GM18867 (cell line): ENCODE data around the gene CFAP99.

ENCODE experiments used
- ATAC-seq: cut with Tn5 transposase; IDR thresholded peaks from one replicate; pipeline ENCODE4 v1.9.1; 2021; ENCODE audit warnings: mild to moderate bottlenecking, moderate library complexity; ENCODE audit not compliant: unreplicated experiment

CFAP99 gene

DNA sequence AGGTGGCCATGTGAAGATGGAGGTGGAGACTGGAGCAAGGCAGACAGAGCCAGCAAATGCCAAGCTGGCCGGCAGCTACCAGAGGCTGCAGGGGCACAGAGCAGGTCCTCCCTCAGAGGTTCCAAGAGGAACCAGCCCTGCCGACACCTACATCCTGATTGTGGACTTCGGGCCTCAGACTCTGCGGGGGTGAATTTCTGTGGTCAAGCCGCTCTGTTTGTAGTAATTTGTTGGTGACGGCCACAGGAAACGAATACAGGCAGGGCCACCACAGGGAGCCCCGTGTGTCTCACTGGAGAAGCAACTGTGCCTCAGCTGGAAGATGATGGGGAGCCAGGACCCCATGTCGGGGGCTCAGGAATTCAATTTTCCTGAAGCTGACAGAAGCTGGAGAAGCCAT, 28.6 kb upstream of the CFAP99 start:
- ATAC-seq: no peak

DNA sequence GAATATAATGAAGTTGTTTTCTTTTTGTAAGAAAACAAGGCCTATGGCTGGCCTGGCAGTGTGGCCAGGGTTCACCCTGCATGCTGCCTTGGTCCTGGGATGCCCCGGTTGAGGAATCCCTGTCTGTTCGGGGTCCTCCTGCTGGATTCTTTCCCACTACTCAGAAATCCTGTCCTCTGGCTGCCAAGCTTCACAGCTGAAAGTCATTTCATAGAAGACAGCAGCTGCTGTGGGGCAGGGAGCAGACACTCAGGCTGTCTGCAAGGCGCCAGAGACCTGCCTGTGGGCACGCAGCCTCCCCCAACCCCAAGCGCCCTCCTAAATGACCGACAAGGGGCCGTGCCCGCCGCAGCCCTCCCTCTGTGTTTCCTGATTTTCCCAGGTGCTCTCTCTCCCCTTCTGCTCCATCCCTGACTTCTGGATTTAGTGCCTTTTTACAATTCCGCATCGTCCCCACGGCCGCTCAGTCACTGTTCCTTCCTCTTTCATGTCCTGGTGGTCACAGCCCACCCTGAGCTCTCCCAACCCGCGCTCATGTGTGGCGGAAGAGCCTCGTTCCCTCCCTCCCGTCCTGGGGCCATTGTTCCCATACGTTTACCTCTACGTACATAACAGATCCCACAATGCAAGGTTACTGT, 27.9 kb upstream of the CFAP99 start:
- no peak for ATAC-seq

DNA sequence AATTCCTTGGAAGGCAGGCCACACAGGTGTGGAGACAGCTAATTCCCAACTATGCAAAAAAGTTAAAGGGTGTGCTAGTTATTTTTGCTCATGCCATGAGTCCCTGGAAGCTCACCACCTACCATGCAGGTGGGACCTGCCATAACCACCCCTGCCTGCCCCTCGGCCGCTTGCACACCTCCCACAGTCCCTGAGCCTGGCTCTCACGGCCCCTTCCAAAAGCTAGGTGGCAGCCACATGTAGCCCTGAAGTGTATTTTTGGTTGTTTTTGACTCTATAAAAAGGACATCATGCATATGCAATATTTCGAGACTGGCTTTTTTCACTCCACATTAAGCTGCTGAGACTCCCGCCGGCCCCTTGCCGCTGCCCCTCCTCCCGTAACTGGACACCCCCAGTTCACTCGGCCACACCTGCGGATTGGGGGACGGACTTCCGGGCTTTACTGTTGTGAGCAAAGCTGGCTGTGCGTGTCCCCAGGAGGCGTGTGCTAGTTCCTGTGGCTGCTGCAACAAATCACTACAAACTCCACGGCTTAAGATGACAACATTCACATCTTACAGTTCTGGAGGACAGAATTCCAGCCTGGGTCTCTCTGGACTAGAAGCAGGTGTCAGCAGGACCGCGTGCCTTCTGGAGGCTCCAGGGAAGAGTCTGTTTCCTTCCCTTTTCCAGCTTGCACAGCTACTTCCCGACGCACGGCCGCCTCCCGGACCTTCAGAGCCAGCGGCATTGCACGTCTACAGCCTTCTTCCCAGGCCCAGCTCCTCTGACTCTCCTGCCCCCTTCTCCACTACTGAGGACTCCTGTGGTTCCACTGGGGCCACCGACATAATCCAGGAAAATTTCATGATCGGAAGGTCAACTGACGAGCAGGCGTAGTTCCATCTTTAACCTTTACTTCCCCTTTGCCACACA, 25.1 kb upstream of the CFAP99 start:
- peak; percentile 52 for ATAC-seq

DNA sequence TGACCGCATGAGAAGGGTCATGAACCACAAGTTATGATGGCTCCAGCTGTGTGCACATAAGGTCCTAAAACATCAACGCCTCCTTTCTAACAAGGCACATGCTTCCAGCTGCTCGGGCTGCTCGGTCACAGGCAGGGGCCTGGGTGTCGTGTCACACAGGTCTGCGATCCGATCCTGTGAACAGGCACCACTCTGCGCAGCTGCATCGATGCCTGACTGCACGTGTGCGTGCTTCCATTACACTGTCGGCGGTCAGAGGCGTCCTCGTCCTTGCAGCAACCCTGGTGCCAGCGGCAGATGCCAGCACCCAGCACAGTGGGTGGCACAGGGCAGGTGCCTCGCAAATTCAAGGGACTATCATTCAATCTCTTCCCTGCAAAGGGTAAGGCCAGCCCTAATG, 24.2 kb upstream of the CFAP99 start:
- no peak for ATAC-seq

DNA sequence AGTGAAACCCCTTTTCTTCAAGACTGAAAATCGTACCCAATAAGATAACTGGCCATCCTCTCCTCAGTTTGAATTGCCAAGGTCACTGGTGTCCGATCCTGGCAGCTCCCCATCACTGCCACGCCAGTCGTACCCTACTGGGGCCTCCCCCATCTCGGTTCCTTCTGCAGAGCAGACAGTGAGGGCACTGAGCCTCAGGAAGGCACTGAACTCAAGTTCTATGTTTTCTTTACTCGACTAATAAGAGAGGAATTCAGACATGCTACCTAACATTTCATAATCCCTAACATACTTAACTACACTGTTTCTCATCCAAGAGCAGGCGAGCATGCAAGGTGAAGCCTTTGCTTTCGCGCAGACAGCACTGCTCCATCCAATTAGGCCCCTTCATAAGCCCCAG, 23.7 kb upstream of the CFAP99 start:
- no peak for ATAC-seq

DNA sequence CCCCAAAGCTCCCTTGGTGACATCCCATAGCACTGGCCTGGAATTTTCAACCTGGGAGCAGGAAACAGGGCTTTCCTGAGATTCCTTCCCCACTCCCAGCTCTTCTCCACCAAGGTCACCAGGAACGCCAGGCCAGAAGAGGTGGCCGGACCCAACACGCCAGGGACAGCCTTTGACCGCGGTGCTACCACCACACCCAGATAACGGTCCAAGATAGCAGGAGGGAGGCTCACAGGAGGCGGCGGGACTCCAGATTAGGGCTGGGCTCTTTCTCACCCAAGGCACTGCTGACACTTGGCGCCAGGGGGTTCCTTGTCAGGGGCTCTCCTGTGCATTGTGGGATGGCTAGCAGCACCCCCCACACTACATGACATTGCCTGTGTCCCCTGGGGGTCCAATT, 23.2 kb upstream of the CFAP99 start:
- no peak for ATAC-seq

DNA sequence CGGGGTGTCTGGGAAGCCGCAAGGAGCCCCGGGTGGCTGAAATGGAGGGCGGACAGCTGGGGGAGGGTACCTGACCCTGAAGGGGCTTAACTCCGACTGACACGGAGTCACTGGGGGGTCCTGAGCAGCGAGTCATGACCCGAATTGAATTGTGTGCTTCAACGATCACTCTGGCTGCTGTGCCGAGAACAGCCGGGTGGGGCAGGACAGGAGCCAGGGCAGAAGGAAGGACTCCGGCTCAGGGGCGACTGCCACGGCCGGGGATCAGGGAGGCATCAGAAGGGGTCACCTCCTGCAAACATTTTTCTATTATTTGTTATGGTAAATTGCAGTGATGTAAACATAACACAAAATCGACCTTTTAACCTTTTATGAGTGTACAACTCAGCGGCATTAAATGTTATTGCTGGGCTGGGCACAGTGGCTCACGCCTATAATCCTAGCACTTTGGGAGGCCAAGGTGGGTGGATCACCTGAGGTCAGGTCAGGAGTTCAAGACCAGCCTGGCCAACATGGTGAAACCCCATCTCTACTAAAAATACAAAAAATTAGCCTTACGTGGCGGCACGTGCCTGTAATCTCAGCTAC, 21.9 kb upstream of the CFAP99 start:
- no peak for ATAC-seq

DNA sequence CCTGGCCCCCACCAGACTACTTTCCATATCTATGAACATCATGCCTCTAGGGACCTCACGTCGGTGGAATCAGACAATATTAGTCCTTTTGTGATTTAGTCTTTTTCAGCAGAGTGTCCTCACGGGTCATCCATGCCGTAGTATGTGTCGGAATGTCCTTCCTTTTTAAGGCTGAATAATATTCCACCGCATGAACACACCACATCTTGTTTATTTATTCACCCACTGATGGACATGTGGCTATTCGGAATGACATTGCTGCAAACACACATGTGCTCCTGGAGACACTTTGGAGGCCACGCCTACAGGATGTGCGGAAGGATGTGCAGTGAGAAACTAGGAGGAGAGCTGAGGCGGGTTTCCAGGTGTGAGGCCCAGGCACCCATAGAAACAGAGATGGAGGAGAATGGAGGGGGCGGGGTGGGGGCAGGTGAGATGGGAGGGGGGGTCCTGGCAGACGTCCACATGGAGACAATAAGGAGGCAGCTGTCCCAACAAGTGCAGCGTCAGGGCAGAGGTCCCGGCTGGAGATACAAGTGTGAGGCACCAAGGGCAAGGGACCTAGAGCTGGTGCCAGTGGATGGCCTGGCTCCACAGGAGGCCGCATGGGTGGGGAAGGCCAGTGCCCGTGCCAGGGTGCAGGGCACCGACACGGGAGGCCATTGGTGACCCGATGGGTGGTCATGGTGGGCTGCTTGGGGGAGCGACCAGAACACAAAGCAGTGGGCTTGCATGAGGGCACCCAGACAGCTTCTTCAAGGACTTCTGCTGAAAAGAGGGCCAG, 21.0 kb upstream of the CFAP99 start:
- ATAC-seq: no peak

DNA sequence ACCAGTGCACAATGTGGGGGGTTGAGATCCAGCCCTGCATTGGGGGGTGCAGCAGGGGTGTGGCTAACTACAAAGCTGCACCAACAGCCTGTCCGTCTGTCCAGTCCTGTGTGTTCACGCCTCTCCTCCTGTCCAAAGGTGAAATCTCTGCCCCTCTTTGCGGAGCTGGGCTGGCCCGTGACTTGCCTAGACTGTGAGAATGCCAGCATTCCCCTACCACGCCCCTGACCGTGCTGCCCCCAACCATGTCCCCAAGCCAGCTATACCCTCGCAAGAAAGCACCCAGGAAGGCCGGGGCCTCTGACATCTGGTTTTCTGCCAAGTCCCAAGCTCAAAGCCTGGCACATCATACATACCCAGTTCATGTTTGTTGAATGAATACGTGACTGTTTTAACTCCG, 19.5 kb upstream of the CFAP99 start:
- no peak for ATAC-seq

DNA sequence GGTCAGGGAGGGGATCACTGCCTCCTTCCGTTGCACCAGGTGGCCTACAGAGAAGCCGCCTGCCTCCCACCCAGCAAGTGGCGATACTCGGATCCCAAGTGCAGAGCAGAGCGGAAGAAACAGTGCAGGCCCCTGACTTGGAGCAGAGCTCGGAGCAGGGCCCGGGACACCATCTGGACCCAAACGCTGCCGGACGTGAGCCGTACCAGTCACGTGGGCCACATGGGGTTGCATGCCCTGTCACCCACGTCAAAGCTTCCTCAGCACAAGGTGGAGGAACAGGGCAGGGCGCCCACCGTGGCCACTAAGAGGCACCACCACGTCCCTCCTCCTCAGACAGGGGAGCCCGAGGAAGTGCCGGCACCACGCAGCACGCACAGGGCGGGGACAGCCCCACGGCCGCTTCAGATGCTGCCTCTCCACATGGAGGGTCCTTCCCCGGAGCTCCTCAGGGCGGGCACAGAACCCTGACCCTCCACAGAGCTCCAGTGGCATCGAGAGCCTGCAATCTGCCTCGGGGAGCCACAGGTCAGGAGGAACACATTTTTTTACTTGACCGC, 19.0 kb upstream of the CFAP99 start:
- ATAC-seq: no peak

DNA sequence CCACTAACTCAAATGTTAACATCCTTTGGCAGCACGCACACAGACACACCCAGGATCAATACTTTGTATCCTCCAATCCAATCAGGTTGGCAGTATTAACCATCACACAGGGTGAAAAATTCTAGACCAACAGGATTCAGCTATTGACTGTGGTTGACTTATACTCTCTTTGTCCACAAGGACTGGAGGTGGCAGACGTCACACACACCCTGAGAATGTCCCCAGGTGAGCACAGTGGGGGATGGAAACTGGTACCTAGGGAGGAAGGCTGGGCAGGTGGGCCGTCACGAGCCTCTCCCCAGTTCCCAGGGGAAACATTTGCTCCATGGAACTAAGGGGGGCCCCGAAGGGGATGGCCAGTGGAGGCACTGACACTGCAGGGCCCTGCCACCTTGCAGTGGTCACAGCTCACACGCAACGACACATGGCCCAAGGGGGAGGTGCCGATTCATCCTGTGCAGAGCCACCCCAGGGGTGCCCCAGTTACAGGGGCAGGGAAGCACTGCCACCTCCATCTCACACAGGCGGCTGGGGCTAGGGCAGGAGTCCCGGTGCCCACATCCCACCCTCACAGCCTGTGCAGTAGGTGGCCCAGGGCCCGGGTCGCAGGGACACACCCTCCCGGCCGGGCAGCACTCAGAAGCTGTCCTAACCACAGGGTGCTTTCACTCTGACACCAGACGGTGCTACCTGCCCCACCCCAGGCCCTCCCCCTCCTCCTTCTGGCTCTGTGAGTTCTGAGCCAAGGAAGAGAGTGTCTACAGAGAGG, 17.7 kb upstream of the CFAP99 start:
- no peak for ATAC-seq

DNA sequence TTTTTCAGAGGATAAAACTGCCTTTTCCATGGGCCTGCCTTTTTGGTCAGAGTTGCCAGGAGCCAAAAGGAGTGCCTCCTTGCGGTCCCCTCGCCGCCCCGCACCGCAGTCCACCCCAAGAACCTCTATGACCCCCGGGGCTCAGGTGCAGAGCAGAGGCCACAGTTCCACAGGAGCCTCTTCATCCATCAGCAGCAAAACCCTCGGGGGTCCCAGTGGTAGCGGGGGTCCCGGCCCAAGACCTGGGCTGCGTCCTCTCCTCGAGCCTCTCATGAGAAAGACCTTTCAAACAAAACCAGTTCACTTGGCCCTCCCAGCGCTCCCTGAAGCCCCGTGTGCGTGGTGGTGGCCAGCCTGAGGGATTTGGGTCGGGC, 17.2 kb upstream of the CFAP99 start:
- ATAC-seq: no peak

DNA sequence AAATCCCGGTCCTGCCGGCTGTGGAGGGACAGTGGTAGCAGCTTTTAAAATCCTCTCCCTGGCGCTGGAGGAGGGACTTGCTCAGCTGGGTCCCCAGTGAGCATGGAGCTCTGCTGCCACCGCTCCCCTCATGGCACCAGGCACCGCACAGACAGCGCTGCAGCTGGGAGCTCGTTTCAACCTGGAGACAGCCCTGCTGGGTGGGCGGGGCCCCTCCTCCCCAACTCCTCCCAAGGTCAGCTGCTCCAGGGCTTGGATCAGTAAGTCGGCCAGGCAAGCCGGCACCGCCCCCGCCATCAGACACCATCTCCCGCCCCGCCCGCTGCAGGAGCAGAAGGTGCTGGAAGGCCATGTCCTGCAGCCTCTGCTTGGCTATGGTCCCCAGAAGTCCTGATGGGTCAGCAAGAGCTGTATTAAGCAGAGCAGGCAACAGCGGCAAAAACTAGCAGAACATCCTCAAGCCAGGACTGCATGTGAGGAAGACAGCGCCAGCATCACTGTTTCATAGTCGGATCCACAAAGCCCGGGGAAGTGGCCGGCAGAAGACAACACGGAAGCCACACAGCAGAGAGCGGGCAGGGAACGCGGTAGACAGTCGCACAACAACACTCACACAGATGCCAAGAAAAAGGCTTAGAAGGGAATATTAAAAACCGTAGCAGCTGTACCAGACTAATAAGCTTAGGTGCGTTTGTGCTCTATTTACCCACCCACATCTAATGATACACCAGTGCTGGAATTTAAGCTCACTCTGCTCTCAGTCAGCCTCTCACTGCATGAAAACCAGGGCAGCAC, 16.5 kb upstream of the CFAP99 start:
- ATAC-seq: no peak

DNA sequence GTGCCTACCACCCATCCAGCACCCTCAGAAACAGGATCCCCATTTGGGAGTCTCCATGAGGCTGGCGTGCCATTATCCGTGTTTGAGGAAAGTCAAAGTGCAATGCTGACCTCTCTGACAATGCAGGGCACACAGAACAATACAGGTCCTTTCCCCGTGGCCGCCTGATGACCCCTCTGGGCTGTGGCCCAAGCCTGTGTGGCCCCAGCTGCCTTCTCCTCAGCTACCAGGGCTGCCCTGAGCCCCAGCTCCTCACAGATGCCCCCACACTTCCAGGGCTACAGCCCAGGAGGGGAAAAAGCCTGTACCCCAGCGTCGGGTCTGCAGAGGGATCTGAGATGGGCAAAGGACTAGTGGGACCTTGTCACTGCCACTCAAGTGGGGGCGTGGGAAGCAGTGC, 15.8 kb upstream of the CFAP99 start:
- ATAC-seq: no peak

DNA sequence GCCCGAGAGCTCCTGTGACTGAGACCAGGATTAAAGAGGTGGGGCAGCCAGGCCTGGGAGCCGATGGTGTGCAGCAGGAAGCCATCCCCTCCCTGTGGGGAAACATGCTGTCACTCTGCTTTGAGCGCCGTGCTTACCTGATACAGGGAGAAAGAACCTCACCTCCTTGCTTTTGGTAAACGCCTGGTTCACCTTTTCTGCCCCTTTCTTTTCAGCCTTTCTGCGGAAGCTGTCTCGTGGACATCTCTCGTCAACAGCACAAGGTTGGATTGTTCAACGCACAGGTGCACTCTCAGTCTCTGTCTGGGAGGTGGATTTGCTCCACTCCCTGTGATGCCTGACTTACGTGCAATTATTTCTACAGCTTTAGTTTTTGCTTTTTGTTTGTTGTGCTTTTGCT, 12.3 kb upstream of the CFAP99 start:
- ATAC-seq: no peak

DNA sequence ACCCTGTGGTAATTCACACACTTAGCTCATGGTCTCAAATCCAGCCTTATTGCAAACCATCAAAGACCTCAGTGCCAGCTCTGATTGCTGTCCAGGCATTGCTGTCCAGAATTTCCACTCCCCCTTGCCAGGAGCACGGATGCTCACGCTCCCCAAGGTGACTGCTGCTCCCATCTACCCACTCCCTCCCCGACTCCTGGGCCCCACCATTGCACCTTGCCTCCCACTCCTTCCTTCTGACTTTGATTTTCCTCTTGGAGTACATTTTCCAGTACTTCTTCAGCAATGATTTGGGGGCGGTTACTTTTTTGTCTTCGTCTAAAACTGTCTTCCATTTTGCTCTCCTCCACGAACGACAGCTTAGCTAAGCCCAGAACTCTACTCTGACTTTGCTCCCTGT, 11.8 kb upstream of the CFAP99 start:
- ATAC-seq: no peak

DNA sequence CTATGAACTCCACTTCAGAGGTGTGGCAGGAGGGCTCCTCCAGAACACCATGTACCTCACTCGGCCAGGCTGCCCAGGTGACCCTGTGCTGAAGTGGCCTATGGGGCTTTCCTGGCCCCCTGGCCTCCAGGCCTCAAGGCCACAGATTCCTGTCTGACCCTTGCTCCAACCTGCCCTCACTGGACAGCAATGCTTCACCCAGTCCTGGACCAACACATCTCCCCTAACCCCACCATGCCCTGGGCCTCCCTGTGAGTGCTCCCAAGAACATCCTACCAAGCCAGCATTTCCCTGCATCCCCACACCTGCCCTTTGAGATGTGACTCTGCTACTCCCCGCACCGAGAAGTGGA, 10.8 kb upstream of the CFAP99 start:
- no peak for ATAC-seq

DNA sequence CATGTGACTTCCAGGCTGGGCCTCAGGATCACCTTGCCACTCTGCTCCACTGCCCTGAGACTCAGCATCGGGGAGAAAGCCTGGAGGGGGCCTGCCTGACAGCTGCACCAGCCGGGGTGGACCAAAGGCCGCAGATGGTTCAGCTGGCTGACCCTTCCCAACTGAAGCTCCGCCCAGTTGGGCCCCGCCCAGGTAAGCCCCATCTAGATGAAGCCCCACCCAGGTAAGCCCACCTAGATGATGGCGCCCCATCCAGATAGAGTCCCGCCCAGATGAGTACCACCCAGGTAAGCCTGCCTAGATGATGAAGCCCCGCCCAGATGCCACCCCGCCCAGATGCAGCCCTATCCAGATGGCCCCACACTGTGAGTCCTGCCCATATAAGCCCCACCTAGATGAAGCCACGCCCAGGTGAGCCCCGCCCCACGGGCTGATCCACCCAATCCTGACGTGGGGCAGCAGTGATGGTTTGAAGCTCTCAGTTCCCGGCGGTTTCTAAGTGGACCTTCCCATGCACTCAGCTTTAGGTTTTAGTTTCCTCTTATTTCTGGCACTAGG, 10.3 kb upstream of the CFAP99 start:
- no peak for ATAC-seq

DNA sequence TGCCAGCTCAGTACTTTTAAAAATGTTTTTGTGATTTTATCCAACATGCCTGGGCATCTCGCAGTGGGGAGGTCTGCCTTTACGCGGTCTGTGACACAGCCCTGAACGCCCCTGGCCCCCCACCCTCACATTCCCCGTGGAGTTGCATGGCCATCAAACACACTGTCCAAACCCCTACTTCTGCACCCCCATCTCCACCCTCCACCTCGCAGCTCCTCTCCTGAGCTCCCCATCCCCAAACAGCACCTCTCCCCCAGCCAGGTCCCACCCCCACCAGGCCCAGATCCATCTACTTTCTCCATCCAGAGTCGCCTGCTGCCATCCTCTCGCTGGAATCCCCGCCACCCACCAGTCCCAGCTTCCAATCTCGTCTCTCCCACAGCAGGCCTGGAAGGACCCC, 9.8 kb upstream of the CFAP99 start:
- ATAC-seq: no peak
